ENCODE measurements around the gene KIAA0513.

Gene KIAA0513

GRCh38 chr16:85027349-85027957 lies at the start of gene KIAA0513:
Gene KIAA0513, plus strand, starts transcription at chr16:85027795. Its CDS starts 39,277 bp downstream, at chr16:85067072.
- DNase-seq = peak; percentile 65 to 74

GRCh38 chr16:84979516-84979915 lies 48.1 kb upstream of the KIAA0513 start:
- DNase-seq = no peak

- no peak for DNase-seq
Observed at GRCh38 chr16:84982434-84982833, 45.2 kb upstream of the KIAA0513 start.

- no peak for DNase-seq
Observed at GRCh38 chr16:84985079-84986065, 42.2 kb upstream of the KIAA0513 start.

GRCh38 chr16:84986102-84986501 lies 41.5 kb upstream of the KIAA0513 start:
- DNase-seq = no peak

GRCh38 chr16:84986879-84987278 lies 40.7 kb upstream of the KIAA0513 start:
- DNase-seq = no peak

- DNase-seq = no peak
Observed at GRCh38 chr16:84988328-84989080, 39.1 kb upstream of the KIAA0513 start.

GRCh38 chr16:84989749-84990620 lies 37.6 kb upstream of the KIAA0513 start:
- no peak for DNase-seq

GRCh38 chr16:84990782-84991181 lies 36.8 kb upstream of the KIAA0513 start:
- DNase-seq = no peak

GRCh38 chr16:84992717-84993075 lies 34.9 kb upstream of the KIAA0513 start:
- DNase-seq = no peak

GRCh38 chr16:84993926-84994325 lies 33.7 kb upstream of the KIAA0513 start:
- no peak for DNase-seq

GRCh38 chr16:84995663-84996062 lies 31.9 kb upstream of the KIAA0513 start:
- no peak for DNase-seq

- DNase-seq = no peak
Observed at GRCh38 chr16:84996365-84996764, 31.2 kb upstream of the KIAA0513 start.

GRCh38 chr16:84999200-84999599 lies 28.4 kb upstream of the KIAA0513 start:
- no peak for DNase-seq

- DNase-seq = no peak
Observed at GRCh38 chr16:84999857-85000480, 27.6 kb upstream of the KIAA0513 start.

GRCh38 chr16:85002099-85002541 lies 25.5 kb upstream of the KIAA0513 start:
- no peak for DNase-seq

- DNase-seq = no peak
Observed at GRCh38 chr16:85002608-85003007, 25.0 kb upstream of the KIAA0513 start.

- DNase-seq = no peak
Observed at GRCh38 chr16:85003076-85003475, 24.5 kb upstream of the KIAA0513 start.

- no peak for DNase-seq
Observed at GRCh38 chr16:85003725-85004586, 23.6 kb upstream of the KIAA0513 start.

GRCh38 chr16:85004587-85005205 lies 22.9 kb upstream of the KIAA0513 start:
- no peak for DNase-seq
